Vagina (tissue), 2 donors: ENCODE measurements around the gene SDE2.

Source experiments
- CTCF ChIP-seq, 3 experiments: fragments of 450-650 bp in 2 of 3; fragments of 200-600 bp in 1 of 3; sonication (generic) in 1 of 3; IDR thresholded peaks; one replicate each; pipeline ENCODE4 v1.5.1; 2017 to 2019; ENCODE audit warnings: antibody characterized with exemption in 3 of 3, mild to moderate bottlenecking in 2 of 3, moderate library complexity in 2 of 3
- POLR2A ChIP-seq, 2 donors: fragments of 450-650 bp; IDR thresholded peaks; one replicate each; pipeline ENCODE4 v1.6.1; 2017; ENCODE audit warnings: antibody characterized with exemption in 2 of 2, mild to moderate bottlenecking in 2 of 2, moderate library complexity in 2 of 2
- POLR2AphosphoS5 ChIP-seq, 2 donors: sonication (generic); formaldehyde crosslinking; IDR thresholded peaks; one replicate each; pipeline ENCODE4 v1.9.0; 2017; ENCODE audit warnings: antibody characterized with exemption in 2 of 2, mild to moderate bottlenecking in 2 of 2, low read depth in 1 of 2; ENCODE audit not compliant: insufficient read depth in 1 of 2

GRCh38 chr1:226038661-226039060 is 39.5 kb upstream of the SDE2 start:
- TF ChIP-seq CTCF (IDR thresholded peaks at IDR 0.05) (no peak), POLR2A (IDR thresholded peaks at IDR 0.05) (no peak), POLR2AphosphoS5 (IDR thresholded peaks at IDR 0.05; ENCODE audit: insufficient read depth in 1 of 2, low read depth in 1 of 2) (no peak)
